GM23338 (cell line): ENCODE measurements around the gene PLPP2.

Experiments
- CREB1 ChIP-seq: fragments of 250-450 bp; sonication (Bioruptor Pico); IDR thresholded peaks from 2 replicates; pipeline ENCODE4 v1.5.0; 2020; ENCODE audit warnings: low read depth, mild to moderate bottlenecking, moderate library complexity
- CTCF ChIP-seq, 2 experiments: fragments of 200-600 bp in 1 of 2; sonication (generic) in 1 of 2; conservative IDR thresholded peaks; 2 replicates each; pipeline versions ENCODE4 v1.5.1 to v1.6.1; 2016 to 2017; ENCODE audit warnings: antibody characterized with exemption in 2 of 2, low read depth in 2 of 2, mild to moderate bottlenecking in 2 of 2, moderate library complexity in 1 of 2
- ETS1 ChIP-seq: IDR thresholded peaks from 2 replicates; pipeline ENCODE4 v1.6.1; 2016; ENCODE audit warnings: antibody characterized with exemption
- EZH2 ChIP-seq: fragments of 200-600 bp; sonication (generic); IDR thresholded peaks from one replicate; pipeline ENCODE4 v1.8.0; 2017; ENCODE audit warnings: antibody characterized with exemption, mild to moderate bottlenecking, low read depth; ENCODE audit not compliant: unreplicated experiment
- EZH2phosphoT487 ChIP-seq: fragments of 200-600 bp; sonication (generic); IDR thresholded peaks from one replicate; pipeline ENCODE4 v1.8.1; 2018; ENCODE audit warnings: antibody characterized with exemption; ENCODE audit not compliant: unreplicated experiment
- POLR2AphosphoS5 ChIP-seq: IDR thresholded peaks from 2 replicates; pipeline ENCODE4 v1.6.1; 2016; ENCODE audit warnings: antibody characterized with exemption, low read depth
- REST ChIP-seq: IDR thresholded peaks from one replicate; pipeline ENCODE4 v1.6.1; 2018; ENCODE audit warnings: antibody characterized with exemption; ENCODE audit not compliant: unreplicated experiment

DNA sequence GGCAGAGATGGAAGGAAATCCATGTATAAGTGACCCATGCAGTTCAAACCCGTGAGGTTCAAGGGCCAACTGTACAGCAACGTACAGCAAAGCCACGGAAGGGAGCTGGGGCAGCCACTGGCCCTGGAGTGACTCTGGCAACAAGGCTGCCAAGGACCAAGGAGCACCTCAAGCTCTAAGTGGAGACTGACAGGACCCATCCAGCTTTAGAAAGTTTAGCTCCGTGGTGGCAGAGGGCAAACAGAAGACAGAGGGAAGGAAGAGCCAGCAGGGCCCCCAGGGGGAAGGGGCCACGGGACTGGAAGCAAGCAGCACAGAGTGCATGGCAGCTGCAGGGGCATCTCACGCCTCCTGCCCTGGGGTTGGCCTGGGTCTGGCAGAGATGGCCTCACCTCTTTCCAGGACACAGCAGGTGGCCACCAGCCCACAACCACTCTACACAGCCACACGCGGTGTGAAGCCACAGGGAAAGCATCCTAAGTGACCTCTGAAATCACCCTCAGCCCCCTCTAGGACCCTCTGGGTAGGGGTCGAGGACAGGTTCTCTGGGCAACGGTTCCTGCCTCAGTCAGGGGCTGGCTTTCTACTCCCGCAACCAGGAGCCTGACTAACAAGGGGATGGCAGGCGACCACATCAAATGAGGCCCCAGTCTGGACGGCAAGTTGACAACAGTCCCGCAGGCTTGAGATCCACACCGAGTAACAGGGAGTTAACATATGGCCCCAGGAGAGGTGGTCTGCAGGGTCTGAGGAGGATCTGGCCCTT lies 49.6 kb upstream of the PLPP2 start:
- no peak for TF ChIP-seq REST
- TF ChIP-seq ETS1 = no peak
- no peak for TF ChIP-seq CTCF (conservative IDR thresholded peaks at IDR 0.05; ENCODE audit: low read depth in 2 of 2)
- TF ChIP-seq CREB1 (CRISPR knock-in tag) = no peak
- TF ChIP-seq EZH2phosphoT487 = no peak
- no peak for TF ChIP-seq EZH2
- no peak for TF ChIP-seq POLR2AphosphoS5
